LNCaP clone FGC (cell line): Measurements from ENCODE around the gene CALCOCO2.

Experiments
- DNase-seq: peaks from one replicate; pipeline ENCODE4 v3.0.0-alpha.2; 2011; ENCODE audit warnings: low read depth
- H3K4me3 ChIP-seq: 2 replicates; pipeline ENCODE4 v1.5.1; 2011; ENCODE audit warnings: mild to moderate bottlenecking, low read depth, low read length, control low read depth
- TF ChIP-seq, protein P1 (sequence below): IDR thresholded peaks from 2 replicates; pipeline ENCODE4 v1.5.1; 2012; ENCODE audit warnings: mild to moderate bottlenecking; ENCODE audit not compliant: control insufficient read depth, insufficient read depth; ENCODE audit errors: extremely low read depth

Gene CALCOCO2

DNA sequence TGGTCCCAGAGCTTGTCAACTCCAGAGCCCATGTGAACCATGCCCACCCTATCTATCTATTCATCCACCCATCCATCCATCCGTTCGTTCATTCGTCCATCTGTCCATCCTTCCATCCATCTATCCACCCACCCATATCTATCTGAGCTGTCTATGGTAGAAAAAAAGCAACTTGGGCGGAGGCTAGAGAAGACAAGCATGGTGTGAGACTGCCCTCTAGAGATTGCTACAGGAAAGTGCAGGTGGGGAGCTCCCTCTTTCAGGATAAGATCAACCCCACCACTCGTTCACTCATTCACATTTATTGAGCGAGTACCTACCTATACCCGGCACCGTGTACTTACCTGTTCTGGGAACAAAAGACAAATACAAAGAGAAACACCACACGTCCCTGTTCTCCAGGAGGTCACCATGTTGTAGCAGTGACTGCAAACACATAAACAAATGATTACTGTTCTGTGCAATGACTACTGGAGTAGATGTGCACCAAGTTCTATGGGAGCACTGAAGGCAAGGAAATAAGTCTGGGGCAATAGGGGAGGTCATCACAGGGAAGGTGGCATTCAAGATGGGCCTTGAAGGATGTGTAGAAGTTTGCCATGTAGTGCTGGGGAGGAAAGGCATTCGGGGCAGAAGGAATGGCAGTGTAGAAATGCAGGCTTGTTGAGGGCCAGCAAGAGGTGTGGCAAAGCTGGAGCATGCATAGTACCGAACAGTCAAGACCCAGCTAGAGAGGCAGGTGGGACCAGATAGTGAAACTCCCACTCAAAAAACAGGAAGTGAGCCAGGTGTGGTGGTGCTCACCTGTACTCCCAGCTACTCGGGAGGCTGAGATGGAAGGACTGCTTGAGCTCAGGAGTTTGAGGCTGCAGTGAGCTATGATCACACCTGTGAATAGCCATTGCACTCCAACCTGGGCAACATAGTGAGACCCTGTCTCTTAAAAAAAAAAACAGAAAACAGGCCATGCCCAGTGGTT lies 48.4 kb downstream of the CALCOCO2 start:
- DNase-seq, result peak; percentile 30
- TF ChIP-seq, protein P1, sequence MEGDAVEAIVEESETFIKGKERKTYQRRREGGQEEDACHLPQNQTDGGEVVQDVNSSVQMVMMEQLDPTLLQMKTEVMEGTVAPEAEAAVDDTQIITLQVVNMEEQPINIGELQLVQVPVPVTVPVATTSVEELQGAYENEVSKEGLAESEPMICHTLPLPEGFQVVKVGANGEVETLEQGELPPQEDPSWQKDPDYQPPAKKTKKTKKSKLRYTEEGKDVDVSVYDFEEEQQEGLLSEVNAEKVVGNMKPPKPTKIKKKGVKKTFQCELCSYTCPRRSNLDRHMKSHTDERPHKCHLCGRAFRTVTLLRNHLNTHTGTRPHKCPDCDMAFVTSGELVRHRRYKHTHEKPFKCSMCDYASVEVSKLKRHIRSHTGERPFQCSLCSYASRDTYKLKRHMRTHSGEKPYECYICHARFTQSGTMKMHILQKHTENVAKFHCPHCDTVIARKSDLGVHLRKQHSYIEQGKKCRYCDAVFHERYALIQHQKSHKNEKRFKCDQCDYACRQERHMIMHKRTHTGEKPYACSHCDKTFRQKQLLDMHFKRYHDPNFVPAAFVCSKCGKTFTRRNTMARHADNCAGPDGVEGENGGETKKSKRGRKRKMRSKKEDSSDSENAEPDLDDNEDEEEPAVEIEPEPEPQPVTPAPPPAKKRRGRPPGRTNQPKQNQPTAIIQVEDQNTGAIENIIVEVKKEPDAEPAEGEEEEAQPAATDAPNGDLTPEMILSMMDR, result peak; percentile 97
- no peak overlapping the region for H3K4me3 ChIP-seq

DNA sequence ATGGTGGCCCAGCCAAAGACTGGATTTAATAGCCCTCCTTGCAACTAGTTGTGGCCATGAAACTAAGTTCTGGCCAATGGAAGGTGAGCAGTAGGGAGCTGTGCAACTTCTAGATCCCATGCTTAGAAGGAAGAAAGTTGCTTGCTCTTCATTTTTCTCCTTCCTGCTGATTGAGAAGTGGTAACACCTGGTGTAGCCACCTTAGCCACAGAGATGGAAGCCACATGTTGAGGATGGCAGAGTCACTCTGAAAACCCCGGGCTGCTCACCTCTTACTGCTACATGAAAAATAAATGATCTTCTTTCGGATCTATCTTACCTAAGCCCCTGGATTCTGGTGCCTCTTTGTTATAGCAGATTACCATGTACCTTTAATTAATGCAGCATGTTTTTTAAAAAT lies 51.4 kb downstream of the CALCOCO2 start:
- TF ChIP-seq, protein P1, result no peak
- no peak for DNase-seq
- H3K4me3 ChIP-seq, result no peak overlapping the region

DNA sequence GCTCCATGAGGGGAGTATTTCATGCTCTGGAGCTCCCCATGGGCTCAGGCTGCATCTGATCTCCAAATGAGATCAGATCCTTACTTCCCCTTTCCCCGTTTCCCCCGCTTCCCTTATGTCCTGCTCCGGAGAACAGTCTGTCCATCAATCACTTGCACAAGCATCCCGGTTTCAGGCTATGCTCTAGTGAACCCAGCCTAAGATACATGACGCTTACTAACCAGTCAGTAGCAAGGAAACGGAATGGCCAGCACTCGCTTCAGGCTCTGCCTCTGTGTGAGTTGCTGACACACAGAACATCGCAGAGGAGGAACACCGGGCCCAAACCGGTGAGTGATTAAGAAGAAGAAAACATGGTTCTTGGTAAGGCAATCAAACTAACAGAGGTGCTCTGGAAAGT lies 52.3 kb downstream of the CALCOCO2 start:
- no peak overlapping the region for H3K4me3 ChIP-seq
- no peak for DNase-seq
- TF ChIP-seq, protein P1, result no peak

DNA sequence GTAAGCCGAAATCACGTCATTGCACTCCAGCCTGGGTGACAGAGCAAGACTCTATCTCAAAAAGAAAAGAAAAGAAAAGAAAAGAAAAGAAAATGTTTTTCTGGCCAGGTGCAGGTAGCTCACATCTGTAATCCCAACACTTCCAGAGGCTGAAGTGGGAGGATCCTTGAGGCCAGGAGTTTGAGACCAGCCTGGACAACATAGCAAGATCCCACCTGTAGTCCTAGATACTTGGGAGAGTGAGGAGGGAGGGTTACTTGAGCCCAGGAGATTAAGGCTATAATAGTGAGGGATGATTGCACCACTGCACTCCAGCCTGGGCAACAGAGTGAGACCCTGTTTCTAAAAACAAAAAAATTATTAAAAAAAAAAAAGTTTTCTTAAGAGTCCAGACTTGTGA lies 59.3 kb downstream of the CALCOCO2 start:
- TF ChIP-seq, protein P1, result no peak
- H3K4me3 ChIP-seq, result no peak overlapping the region
- DNase-seq, result no peak

DNA sequence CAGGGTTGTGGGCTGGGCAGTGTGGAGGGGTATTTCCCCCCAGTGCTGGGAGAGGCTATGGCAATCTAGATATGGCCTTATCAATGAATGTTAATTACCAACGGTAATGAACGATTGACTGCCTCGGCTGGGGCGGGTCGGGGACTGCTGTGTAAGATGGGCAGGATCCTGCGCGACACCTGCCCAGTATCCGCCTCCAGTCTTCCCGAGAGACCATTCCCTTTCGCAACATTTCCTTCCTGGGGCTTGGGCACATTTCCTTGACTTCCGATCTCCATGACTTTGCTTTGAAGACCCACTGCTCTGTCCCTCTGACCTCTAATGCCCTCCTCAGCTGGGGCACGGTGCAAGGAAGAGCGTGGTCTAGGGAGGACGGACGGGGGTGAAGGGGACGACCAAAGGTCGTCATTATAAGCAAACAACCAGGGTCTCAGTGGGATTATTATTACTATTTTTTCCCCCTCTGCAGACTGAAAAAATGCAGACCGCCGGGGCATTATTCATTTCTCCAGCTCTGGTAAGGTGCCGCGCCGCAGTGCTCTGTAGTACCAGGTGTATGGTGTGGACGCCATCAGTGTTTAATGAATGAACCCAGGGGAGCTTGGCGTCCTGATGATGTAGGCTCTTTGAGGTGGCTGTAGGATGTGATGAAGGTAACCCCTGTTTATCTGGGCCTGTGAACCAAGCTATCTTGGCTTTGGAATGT lies 62.3 kb downstream of the CALCOCO2 start:
- TF ChIP-seq, protein P1, result no peak
- DNase-seq, result no peak
- H3K4me3 ChIP-seq, result peak overlapping the region; percentile 100

DNA sequence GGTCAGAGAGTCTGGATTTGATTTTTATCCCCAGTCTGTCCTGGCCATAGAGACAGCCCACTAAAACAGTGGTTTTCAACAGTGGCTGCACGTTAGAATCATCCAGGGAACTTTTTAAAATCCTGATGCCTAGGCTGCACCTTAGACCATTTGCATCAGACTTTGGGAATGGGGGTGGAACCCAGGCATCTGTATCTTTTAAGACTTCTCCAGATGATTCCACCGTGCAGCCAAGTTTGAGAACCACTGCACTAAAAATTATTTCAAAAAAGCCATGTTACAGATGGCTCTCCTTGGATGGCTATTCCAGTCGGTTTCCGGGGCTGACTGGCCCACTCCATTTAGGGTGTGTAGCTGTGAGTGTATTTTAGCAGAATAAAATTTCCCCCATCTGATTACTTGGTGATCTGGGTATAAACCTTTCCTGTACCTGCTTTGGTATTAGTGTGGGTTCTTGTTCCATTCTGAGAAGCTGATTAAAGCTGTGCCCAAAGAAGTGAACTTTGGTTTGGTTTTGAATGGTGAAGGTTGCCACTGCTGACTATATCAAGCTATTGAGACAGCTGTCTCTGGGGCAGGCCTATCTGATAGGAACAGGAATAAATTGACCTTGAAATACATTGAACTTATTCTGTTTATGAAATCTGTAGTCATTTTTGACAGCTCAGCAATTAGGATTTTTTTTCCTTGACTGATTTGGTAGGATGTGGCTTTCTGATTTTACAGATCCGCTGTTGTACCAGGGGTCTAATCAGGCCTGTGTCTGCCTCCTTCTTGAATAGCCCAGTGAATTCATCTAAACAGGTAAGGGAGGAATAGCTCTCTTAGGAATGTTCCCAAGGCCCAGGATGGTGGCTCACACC lies 63.0 kb downstream of the CALCOCO2 start:
- TF ChIP-seq, protein P1, result no peak
- no peak for DNase-seq

More for the DNA sequence above, 63.0 kb downstream of the CALCOCO2 start:
- H3K4me3 ChIP-seq, result peak overlapping the region; percentile 100
